Gastrocnemius medialis (tissue), 4 donors: ENCODE measurements around the gene PHLPP2. TPM values are rescaled to one million over a fixed set of nuclear protein-coding genes. Genes with fewer than 3 reads are reported as not detected.

Source experiments
- ATAC-seq, 2 donors: fragments of 150-250 bp; one replicate each; pipeline ENCODE4 v1.9.1; 2016
- DNase-seq, 2 donors: peaks; one replicate each; pipeline ENCODE4 v3.0.0-alpha.2; 2019
- H3K27ac ChIP-seq, 4 donors: fragments of 200-600 bp; sonication (generic); 1 replicate in 1 of 4; 2 replicates in 3 of 4; pipeline ENCODE4 v1.5.1; 2016 to 2018; ENCODE audit warnings: mild to moderate bottlenecking in 2 of 4, moderate library complexity in 1 of 4
- H3K27me3 ChIP-seq, 3 donors: fragments of 200-600 bp; sonication (generic) in 2 of 3; 1 replicate in 1 of 3; 2 replicates in 2 of 3; pipeline versions ENCODE4 v1.5.1 to v1.6.0; 2016 to 2019; ENCODE audit warnings: mild to moderate bottlenecking in 1 of 3, moderate library complexity in 1 of 3
- H3K36me3 ChIP-seq, 2 donors: fragments of 200-600 bp; sonication (generic) in 1 of 2; one replicate each; pipeline ENCODE4 v1.5.1; 2017 to 2018
- H3K4me1 ChIP-seq, 2 donors: fragments of 200-600 bp; sonication (generic) in 1 of 2; one replicate each; pipeline ENCODE4 v1.5.1; 2016 to 2017; ENCODE audit warnings: mild to moderate bottlenecking in 2 of 2
- H3K4me3 ChIP-seq, 4 donors: fragments of 200-600 bp; sonication (generic) in 3 of 4; 1 replicate in 1 of 4; 2 replicates in 3 of 4; pipeline ENCODE4 v1.5.1; 2016 to 2019; ENCODE audit warnings: mild to moderate bottlenecking in 2 of 4
- H3K9me3 ChIP-seq, 3 donors: fragments of 200-600 bp; sonication (generic) in 2 of 3; 1 replicate in 1 of 3; 2 replicates in 2 of 3; pipeline ENCODE4 v1.5.1; 2016 to 2019
- POLR2A ChIP-seq, 2 donors: fragments of 450-650 bp; IDR thresholded peaks; one replicate each; pipeline ENCODE4 v1.6.1; 2017; ENCODE audit warnings: antibody characterized with exemption in 2 of 2, mild to moderate bottlenecking in 2 of 2, moderate library complexity in 2 of 2
- in situ Hi-C, 4 donors: fragments of 200-750 bp; cut with MboI; loops; one replicate each; pipeline versions ENCODE4 v1.15.0 to v1.8.0; 2017; ENCODE audit warnings: low sequenced_read_pairs in 4 of 4
- intact Hi-C: fragments of 100-400 bp; cut with DNase I; formaldehyde crosslinking; loops from one replicate; pipeline ENCODE4 v1.15.1; 2023; ENCODE audit warnings: low total_unique reads
- total RNA-seq, 4 donors: library from RNA; depleted of rRNA; stranded (reverse); fragments of >200 nt; gene quantifications; one replicate each; pipeline versions ENCODE4 v1.1.0 to v1.2.3, GENCODE V29; 2016
- TF ChIP-seq, protein P1 (sequence below), 5 experiments: fragments of 450-650 bp in 3 of 5; fragments of 200-600 bp in 2 of 5; sonication (generic) in 2 of 5; IDR thresholded peaks in 4 of 5; conservative IDR thresholded peaks in 1 of 5; 1 replicate in 4 of 5; 2 replicates in 1 of 5; pipeline ENCODE4 v1.5.1; 2016 to 2019; ENCODE audit warnings: antibody characterized with exemption in 5 of 5, mild to moderate bottlenecking in 3 of 5, moderate library complexity in 3 of 5

The PHLPP2 gene
- total RNA-seq, 4 donors from 2014 or later = 4.5 to 9.1 (median 5.0) TPM

DNA sequence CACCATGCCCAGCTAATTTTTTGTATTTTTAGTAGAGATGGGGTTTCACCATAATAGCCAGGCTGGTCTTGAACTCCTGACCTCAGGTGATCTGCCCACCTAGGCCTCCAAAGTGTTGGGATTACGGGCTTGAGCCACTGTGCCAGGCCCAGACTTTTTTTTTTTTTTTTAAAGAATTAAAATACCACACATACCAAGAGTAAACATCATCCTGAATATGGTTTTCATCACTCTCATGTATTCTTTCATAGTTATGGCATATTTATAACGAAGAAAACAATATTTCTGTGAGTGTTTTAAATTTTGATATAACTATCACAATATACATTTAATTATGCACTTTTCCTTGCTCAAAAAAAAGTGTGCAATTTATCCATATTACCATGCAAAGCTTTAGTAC is 50.3 kb downstream of the PHLPP2 start:
- in situ Hi-C loops = no loop called here
- intact Hi-C loops = no loop called here
- peaks cover 4 to 65% of the 10 kb centered on the region in 2 donors for H3K36me3 ChIP-seq
- H3K4me3 ChIP-seq = no peak overlapping the region
- no peak overlapping the region for H3K27ac ChIP-seq
- no peaks in the 10 kb centered on the region for H3K27me3 ChIP-seq
- H3K9me3 ChIP-seq = no peaks in the 10 kb centered on the region
- DNase-seq = no peak
- ATAC-seq = no peak
- no peak for TF ChIP-seq POLR2A (IDR thresholded peaks at IDR 0.05)
- TF ChIP-seq, protein P1, sequence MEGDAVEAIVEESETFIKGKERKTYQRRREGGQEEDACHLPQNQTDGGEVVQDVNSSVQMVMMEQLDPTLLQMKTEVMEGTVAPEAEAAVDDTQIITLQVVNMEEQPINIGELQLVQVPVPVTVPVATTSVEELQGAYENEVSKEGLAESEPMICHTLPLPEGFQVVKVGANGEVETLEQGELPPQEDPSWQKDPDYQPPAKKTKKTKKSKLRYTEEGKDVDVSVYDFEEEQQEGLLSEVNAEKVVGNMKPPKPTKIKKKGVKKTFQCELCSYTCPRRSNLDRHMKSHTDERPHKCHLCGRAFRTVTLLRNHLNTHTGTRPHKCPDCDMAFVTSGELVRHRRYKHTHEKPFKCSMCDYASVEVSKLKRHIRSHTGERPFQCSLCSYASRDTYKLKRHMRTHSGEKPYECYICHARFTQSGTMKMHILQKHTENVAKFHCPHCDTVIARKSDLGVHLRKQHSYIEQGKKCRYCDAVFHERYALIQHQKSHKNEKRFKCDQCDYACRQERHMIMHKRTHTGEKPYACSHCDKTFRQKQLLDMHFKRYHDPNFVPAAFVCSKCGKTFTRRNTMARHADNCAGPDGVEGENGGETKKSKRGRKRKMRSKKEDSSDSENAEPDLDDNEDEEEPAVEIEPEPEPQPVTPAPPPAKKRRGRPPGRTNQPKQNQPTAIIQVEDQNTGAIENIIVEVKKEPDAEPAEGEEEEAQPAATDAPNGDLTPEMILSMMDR (IDR thresholded peaks at IDR 0.05 in 4 of 5, conservative IDR thresholded peaks at IDR 0.05 in 1 of 5) = no peak
- no peaks in the 10 kb centered on the region for H3K4me1 ChIP-seq

DNA sequence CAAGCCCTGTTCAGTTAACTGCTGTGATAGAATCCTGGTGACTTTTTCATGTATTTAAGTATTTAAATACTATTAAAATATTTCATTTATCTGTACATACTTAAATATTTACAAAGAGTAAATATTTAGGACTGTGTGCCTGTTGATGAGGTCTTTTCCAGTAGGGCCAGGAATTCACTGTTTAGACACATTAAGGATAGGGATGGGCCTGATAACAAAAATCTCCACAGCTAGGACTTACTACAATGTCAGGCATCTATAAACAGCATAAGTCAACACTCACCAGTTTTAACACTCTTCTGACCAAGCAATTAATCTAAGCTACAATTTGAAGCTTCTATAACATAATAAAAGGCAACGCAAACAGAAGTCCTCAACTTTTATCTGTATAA is 50.9 kb downstream of the PHLPP2 start:
- Histone ChIP-seq H3K9me3 (no peaks in the 10 kb centered on the region), H3K27ac (no peak overlapping the region), H3K4me1 (no peaks in the 10 kb centered on the region), H3K4me3 (no peak overlapping the region), H3K27me3 (no peaks in the 10 kb centered on the region), H3K36me3 (peaks cover 4 to 65% of the 10 kb centered on the region in 2 donors)
- DNase-seq (no peak), ATAC-seq (no peak)
- TF ChIP-seq, protein P1 (IDR thresholded peaks at IDR 0.05 in 4 of 5, conservative IDR thresholded peaks at IDR 0.05 in 1 of 5) = no peak
- no peak for TF ChIP-seq POLR2A (IDR thresholded peaks at IDR 0.05)
- in situ Hi-C loops (no loop called here), intact Hi-C loops (no loop called here)

DNA sequence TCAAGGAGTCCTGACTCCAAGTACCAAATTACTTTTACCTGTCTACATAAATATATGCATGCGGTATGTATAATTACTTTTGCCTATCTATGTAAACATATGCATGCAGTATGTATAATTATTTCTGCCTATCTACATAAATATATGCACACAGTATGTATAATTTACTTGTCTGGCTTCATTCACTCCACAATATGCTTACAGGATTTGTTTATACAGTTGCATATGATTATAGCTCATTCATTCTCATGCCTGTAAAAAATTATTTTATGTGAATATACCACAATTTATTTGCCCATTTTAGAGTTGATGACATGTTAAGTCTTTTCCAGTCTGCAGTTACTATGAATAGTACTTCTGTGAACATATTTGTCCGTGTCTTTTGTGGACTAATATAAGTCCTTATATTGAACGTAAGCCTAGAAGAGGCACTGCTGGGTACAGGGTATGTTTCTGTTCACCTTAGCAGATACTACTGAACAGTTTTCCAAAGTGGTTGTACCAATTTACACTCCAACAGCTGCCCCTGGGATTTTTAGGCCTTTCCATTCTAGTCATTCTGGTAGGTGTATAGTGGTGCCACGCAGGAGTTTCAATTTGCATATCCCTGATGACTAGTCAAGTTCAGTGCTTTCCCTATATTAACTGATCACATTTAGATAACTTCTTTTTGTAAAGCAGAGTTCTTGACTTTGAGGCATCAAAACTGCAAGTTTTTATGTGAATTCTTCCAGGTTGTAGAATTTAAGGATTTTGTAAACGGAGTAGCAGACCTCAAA is 51.5 kb downstream of the PHLPP2 start:
- TF ChIP-seq POLR2A (IDR thresholded peaks at IDR 0.05) = no peak
- DNase-seq (no peak), ATAC-seq (no peak)
- no peaks in the 10 kb centered on the region for H3K4me1 ChIP-seq
- intact Hi-C loops = no loop called here
- H3K4me3 ChIP-seq = no peak overlapping the region
- H3K9me3 ChIP-seq = no peaks in the 10 kb centered on the region
- H3K36me3 ChIP-seq = peaks cover 4 to 63% of the 10 kb centered on the region in 2 donors
- in situ Hi-C loops = no loop called here
- H3K27ac ChIP-seq = no peak overlapping the region
- H3K27me3 ChIP-seq = no peaks in the 10 kb centered on the region

DNA sequence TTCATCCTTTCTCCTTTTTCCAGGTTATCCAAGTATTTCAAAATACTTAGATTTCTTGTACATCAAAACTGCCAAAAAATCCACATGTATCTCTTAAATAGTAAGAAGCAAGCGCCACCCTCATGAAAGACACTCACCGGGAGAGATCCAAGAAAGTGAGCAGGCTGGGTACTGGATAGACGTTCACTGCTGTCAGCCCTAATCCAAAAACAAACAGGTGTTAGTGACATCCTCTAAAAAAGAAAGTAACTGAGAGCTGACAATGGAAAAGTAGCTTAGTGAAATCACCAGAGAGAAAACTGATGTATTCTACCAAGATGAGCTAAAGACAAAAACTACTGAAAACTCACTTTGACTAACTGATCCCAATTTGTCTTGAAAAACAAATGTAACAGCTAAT is 52.4 kb downstream of the PHLPP2 start:
- no peaks in the 10 kb centered on the region for H3K9me3 ChIP-seq
- H3K4me3 ChIP-seq = no peak overlapping the region
- intact Hi-C loops (no loop called here), in situ Hi-C loops (no loop called here)
- peaks cover 4 to 62% of the 10 kb centered on the region in 2 donors for H3K36me3 ChIP-seq
- TF ChIP-seq, protein P1 (IDR thresholded peaks at IDR 0.05 in 4 of 5, conservative IDR thresholded peaks at IDR 0.05 in 1 of 5) = no peak
- TF ChIP-seq POLR2A (IDR thresholded peaks at IDR 0.05) = no peak
- no peaks in the 10 kb centered on the region for H3K4me1 ChIP-seq
- H3K27ac ChIP-seq = no peak overlapping the region
- no peaks in the 10 kb centered on the region for H3K27me3 ChIP-seq
- ATAC-seq (no peak), DNase-seq (no peak)

DNA sequence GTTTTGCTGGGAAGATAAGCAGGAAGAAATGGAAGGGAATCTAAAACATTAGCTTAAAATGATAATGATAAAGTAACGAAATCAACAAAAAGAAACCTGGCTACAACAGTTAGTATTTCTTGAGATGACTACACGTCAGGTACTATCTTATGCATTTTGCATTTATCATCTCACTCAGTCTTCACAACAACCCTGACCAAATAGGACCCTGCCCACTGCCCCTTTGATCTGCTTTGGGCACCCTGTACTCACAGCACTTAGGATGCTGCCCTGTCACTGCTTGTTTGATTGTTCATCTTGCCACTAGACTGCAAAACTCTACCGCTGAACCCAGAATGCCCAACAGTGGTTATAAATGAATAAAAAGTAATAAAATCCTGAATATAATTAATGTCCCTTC is 53.3 kb downstream of the PHLPP2 start:
- intact Hi-C loops = no loop called here
- Histone ChIP-seq H3K27me3 (no peaks in the 10 kb centered on the region), H3K4me1 (no peaks in the 10 kb centered on the region), H3K27ac (no peak overlapping the region), H3K36me3 (peaks cover 1 to 57% of the 10 kb centered on the region in 2 donors), H3K9me3 (no peaks in the 10 kb centered on the region), H3K4me3 (no peak overlapping the region)
- ATAC-seq (no peak), DNase-seq (no peak)
- in situ Hi-C loops = no loop called here
- no peak for TF ChIP-seq POLR2A (IDR thresholded peaks at IDR 0.05)
- TF ChIP-seq, protein P1 (IDR thresholded peaks at IDR 0.05 in 4 of 5, conservative IDR thresholded peaks at IDR 0.05 in 1 of 5) = no peak
